Measurements from ENCODE around the gene CCDC107.
"Not testable (repeated sequence)": the region's sequence is repeated elsewhere in the genome, so short reads cannot be mapped to it uniquely, and the experiment has no call there.

Gene CCDC107

DNA sequence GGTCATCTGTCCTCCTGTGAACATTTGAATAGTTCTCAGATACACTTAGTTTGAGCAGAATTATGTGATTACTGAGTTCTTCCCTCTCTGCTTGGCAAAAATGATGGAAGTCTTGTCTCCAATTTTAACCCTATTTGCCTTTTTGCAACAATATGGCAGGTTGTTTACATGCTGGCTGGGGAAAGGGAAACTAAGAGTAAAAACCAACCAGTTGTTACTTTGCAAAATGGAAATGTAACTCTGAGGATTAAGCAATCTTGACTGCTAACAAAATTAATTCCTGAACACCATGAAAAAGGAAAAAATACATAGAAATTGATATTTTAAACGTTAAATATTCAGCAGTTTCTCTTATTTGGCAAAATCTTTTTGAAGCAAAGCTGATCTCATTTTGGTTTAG is 18.5 kb upstream of the CCDC107 start:
- Histone ChIP-seq H4K8ac (ENCODE audit: low read depth, low read length) (no peak overlapping the region), H3K23ac (ENCODE audit: low read length) (no peak overlapping the region), H2BK15ac (replicated peaks; ENCODE audit: low read depth) (no peak overlapping the region), H3K79me1 (ENCODE audit: low read length) (no peaks in the 10 kb centered on the region), H3K56ac (ENCODE audit: low read length) (no peak overlapping the region), H3K4ac (ENCODE audit: low read depth, low read length) (no peak overlapping the region), H2AK5ac (ENCODE audit: low read length) (no peak overlapping the region), H3K79me2 (ENCODE audit: control insufficient read depth, insufficient read depth, low read length) (no peaks in the 10 kb centered on the region), H2BK120ac (ENCODE audit: low read depth, low read length) (no peak overlapping the region), H3K4me1 (ENCODE audit: control insufficient read depth, low read depth, low read length) (no peaks in the 10 kb centered on the region), H3K4me3 (ENCODE audit: low read length) (no peak overlapping the region), H4K5ac (ENCODE audit: low read length) (no peak overlapping the region), H3K9ac (ENCODE audit: low read length) (no peak overlapping the region), H3K27me3 (ENCODE audit: insufficient read depth, low read length, poor library complexity) (no peaks in the 10 kb centered on the region), H3K18ac (ENCODE audit: low read length) (no peak overlapping the region), H3K27ac (ENCODE audit: low read depth, low read length) (no peak overlapping the region), H2BK5ac (ENCODE audit: low read length) (no peak overlapping the region), H3K4me2 (ENCODE audit: low read length) (no peak overlapping the region), H3K36me3 (ENCODE audit: control insufficient read depth, insufficient read depth, low read length) (no peaks in the 10 kb centered on the region)
- no CpG with 5 or more reads among the region's 1 CpG for WGBS (ENCODE audit: extremely low coverage, insufficient coverage, low lambda C conversion rate)
- no peak for DNase-seq

DNA sequence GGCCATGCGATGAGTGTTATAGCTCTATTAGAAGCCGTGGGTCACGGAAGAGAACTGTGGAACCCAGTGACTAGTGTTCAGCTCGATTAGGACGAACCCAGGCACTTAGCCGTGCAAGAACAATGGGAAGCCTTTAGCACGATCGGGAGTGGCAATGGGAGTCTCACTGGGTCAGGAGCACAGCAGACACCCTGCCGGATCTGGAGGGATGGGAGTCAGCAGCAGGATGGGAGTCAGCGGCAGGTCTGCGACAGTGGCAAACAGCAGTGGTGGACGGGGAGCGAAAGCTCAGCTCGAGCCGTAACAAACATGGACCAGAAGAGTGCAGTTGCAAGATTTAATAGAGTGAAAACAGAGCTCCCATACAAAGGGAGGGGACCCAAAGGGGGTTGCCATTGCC is 17.7 kb upstream of the CCDC107 start:
- not testable (repeated sequence) for H2BK15ac ChIP-seq (replicated peaks; ENCODE audit: low read depth); H2BK120ac ChIP-seq (ENCODE audit: low read depth, low read length); H2BK5ac ChIP-seq (ENCODE audit: low read length); H4K5ac ChIP-seq (ENCODE audit: low read length); H3K79me1 ChIP-seq (ENCODE audit: low read length); H3K27me3 ChIP-seq (ENCODE audit: insufficient read depth, low read length, poor library complexity); H3K9ac ChIP-seq (ENCODE audit: low read length); H3K4ac ChIP-seq (ENCODE audit: low read depth, low read length); H3K79me2 ChIP-seq (ENCODE audit: control insufficient read depth, insufficient read depth, low read length); H3K36me3 ChIP-seq (ENCODE audit: control insufficient read depth, insufficient read depth, low read length); DNase-seq; H2AK5ac ChIP-seq (ENCODE audit: low read length); H3K56ac ChIP-seq (ENCODE audit: low read length); H3K23ac ChIP-seq (ENCODE audit: low read length); H3K18ac ChIP-seq (ENCODE audit: low read length); H3K4me2 ChIP-seq (ENCODE audit: low read length); H3K4me3 ChIP-seq (ENCODE audit: low read length); H4K8ac ChIP-seq (ENCODE audit: low read depth, low read length); H3K4me1 ChIP-seq (ENCODE audit: control insufficient read depth, low read depth, low read length); H3K27ac ChIP-seq (ENCODE audit: low read depth, low read length)
- WGBS (ENCODE audit: extremely low coverage, insufficient coverage, low lambda C conversion rate) = no CpG with 5 or more reads among the region's 15 CpGs

DNA sequence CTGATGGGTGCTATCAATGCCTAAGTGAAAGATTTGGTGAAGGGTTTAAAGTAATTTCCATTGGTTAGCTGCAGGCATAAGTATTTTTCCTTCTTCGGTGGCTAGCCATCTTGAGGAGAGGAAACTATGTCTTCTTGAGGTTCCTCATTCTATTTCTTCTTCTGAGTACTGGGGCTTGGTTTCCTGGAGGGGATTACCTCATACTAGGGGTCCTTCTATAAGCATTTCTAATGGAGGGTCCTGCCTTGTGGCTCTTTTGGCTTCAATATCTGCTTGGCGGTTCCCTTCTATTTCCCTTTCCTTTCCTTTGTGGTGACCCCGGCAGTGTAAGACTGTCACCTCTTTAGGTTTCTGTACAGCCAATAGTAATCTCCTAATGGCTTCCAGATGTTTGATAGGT is 16.6 kb upstream of the CCDC107 start:
- not testable (repeated sequence) for H3K4me3 ChIP-seq (ENCODE audit: low read length); H4K5ac ChIP-seq (ENCODE audit: low read length); H4K8ac ChIP-seq (ENCODE audit: low read depth, low read length); H3K4me2 ChIP-seq (ENCODE audit: low read length); H2AK5ac ChIP-seq (ENCODE audit: low read length); H3K9ac ChIP-seq (ENCODE audit: low read length); H2BK5ac ChIP-seq (ENCODE audit: low read length); H3K18ac ChIP-seq (ENCODE audit: low read length); DNase-seq; H3K27me3 ChIP-seq (ENCODE audit: insufficient read depth, low read length, poor library complexity); H3K27ac ChIP-seq (ENCODE audit: low read depth, low read length); H3K79me2 ChIP-seq (ENCODE audit: control insufficient read depth, insufficient read depth, low read length); H3K4ac ChIP-seq (ENCODE audit: low read depth, low read length); H3K56ac ChIP-seq (ENCODE audit: low read length); H2BK15ac ChIP-seq (replicated peaks; ENCODE audit: low read depth); H3K23ac ChIP-seq (ENCODE audit: low read length); H3K4me1 ChIP-seq (ENCODE audit: control insufficient read depth, low read depth, low read length); H3K36me3 ChIP-seq (ENCODE audit: control insufficient read depth, insufficient read depth, low read length); H3K79me1 ChIP-seq (ENCODE audit: low read length); H2BK120ac ChIP-seq (ENCODE audit: low read depth, low read length)
- no CpG with 5 or more reads among the region's 3 CpGs for WGBS (ENCODE audit: extremely low coverage, insufficient coverage, low lambda C conversion rate)

DNA sequence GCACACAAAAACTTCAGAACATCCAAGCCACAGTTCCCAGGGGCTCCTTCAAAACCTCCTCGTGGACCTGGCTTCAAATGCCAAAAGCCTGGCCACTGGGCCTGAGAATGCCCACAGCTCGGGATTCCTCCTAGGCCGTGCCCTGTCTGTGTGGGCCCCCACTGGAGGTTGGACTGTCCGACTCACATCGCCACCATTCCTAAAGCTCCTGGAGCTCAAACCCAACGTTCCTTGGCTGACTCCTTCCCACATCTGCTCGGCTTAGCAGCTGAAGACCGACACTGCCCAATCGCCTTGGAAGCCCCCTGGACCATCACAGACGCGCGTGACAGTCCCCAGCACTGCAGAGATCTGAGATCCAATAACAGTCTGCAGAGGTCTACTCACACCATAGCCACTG is 15.0 kb upstream of the CCDC107 start:
- H3K4ac ChIP-seq (ENCODE audit: low read depth, low read length) = no peak overlapping the region
- no peak overlapping the region for H3K56ac ChIP-seq (ENCODE audit: low read length)
- no peak overlapping the region for H4K8ac ChIP-seq (ENCODE audit: low read depth, low read length)
- no peak overlapping the region for H3K23ac ChIP-seq (ENCODE audit: low read length)
- no peak overlapping the region for H2AK5ac ChIP-seq (ENCODE audit: low read length)
- H3K4me3 ChIP-seq (ENCODE audit: low read length) = no peak overlapping the region
- no peak overlapping the region for H3K27ac ChIP-seq (ENCODE audit: low read depth, low read length)
- H3K4me1 ChIP-seq (ENCODE audit: control insufficient read depth, low read depth, low read length) = no peaks in the 10 kb centered on the region
- H3K18ac ChIP-seq (ENCODE audit: low read length) = no peak overlapping the region
- H2BK5ac ChIP-seq (ENCODE audit: low read length) = no peak overlapping the region
- no peak for DNase-seq
- H4K5ac ChIP-seq (ENCODE audit: low read length) = no peak overlapping the region
- H3K4me2 ChIP-seq (ENCODE audit: low read length) = no peak overlapping the region
- no peak overlapping the region for H3K9ac ChIP-seq (ENCODE audit: low read length)
- no peaks in the 10 kb centered on the region for H3K79me1 ChIP-seq (ENCODE audit: low read length)
- H3K27me3 ChIP-seq (ENCODE audit: insufficient read depth, low read length, poor library complexity) = no peaks in the 10 kb centered on the region
- H2BK15ac ChIP-seq (replicated peaks; ENCODE audit: low read depth) = no peak overlapping the region
- H3K36me3 ChIP-seq (ENCODE audit: control insufficient read depth, insufficient read depth, low read length) = no peaks in the 10 kb centered on the region
- no peaks in the 10 kb centered on the region for H3K79me2 ChIP-seq (ENCODE audit: control insufficient read depth, insufficient read depth, low read length)
- H2BK120ac ChIP-seq (ENCODE audit: low read depth, low read length) = no peak overlapping the region
- WGBS (ENCODE audit: extremely low coverage, insufficient coverage, low lambda C conversion rate) = no CpG with 5 or more reads among the region's 12 CpGs

DNA sequence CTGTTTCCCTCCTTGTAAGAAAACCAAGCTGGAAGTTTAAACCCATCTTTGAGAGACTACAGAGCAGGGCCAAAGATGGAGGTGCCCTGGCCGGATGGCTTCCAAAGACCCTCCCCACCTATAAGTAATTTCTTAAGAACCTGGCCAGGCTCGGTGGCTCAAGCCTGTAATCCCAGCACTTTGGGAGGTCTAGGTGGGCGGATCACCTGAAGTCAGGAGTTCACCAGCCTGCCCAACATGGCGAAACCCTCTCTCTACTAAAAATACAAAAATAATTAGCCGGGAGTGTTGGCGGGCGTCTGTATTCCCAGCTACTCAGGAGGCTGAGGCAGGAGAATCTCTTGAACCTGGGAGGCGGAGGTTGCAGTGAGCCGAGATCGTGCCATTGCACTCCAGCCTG is 12.4 kb upstream of the CCDC107 start:
- not testable (repeated sequence) for H3K4me3 ChIP-seq (ENCODE audit: low read length); H2AK5ac ChIP-seq (ENCODE audit: low read length); DNase-seq; H3K4ac ChIP-seq (ENCODE audit: low read depth, low read length); H4K8ac ChIP-seq (ENCODE audit: low read depth, low read length); H3K79me2 ChIP-seq (ENCODE audit: control insufficient read depth, insufficient read depth, low read length); H3K36me3 ChIP-seq (ENCODE audit: control insufficient read depth, insufficient read depth, low read length); H2BK5ac ChIP-seq (ENCODE audit: low read length); H2BK120ac ChIP-seq (ENCODE audit: low read depth, low read length); H2BK15ac ChIP-seq (replicated peaks; ENCODE audit: low read depth); H3K23ac ChIP-seq (ENCODE audit: low read length); H4K5ac ChIP-seq (ENCODE audit: low read length); H3K27me3 ChIP-seq (ENCODE audit: insufficient read depth, low read length, poor library complexity); H3K79me1 ChIP-seq (ENCODE audit: low read length); H3K4me1 ChIP-seq (ENCODE audit: control insufficient read depth, low read depth, low read length)
- peak overlapping the region; percentile 52 for H3K18ac ChIP-seq (ENCODE audit: low read length)
- no CpG with 5 or more reads among the region's 10 CpGs for WGBS (ENCODE audit: extremely low coverage, insufficient coverage, low lambda C conversion rate)
- peak overlapping the region; percentile 92 for H3K56ac ChIP-seq (ENCODE audit: low read length)
- peak overlapping the region; percentile 42 for H3K4me2 ChIP-seq (ENCODE audit: low read length)
- H3K9ac ChIP-seq (ENCODE audit: low read length) = peak overlapping the region; percentile 70
- peak overlapping the region; percentile 72 for H3K27ac ChIP-seq (ENCODE audit: low read depth, low read length)

DNA sequence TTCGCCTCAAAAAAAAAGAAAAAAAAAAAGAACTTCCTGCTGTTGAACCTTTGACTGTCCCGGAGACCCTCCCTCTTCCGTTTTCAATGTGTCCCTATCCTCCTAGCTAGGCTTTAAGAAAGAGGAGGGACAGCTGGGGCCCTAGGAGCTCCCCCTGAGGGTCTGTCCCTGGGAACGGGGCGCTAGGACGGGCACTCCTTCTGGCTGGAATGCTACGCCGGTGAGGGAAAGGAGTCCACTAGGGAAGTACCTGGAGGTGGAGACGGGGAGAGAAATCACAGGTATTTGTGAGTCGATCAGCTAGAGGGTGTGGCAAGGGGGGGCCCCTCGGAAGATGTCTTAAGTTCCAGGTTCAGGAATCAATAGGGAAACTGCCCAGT is 11.9 kb upstream of the CCDC107 start:
- Histone ChIP-seq H3K4me2 (ENCODE audit: low read length) (peak overlapping the region; percentile 42), H2BK5ac (ENCODE audit: low read length) (no peak overlapping the region), H2BK120ac (ENCODE audit: low read depth, low read length) (no peak overlapping the region), H3K36me3 (ENCODE audit: control insufficient read depth, insufficient read depth, low read length) (no peaks in the 10 kb centered on the region), H3K79me2 (ENCODE audit: control insufficient read depth, insufficient read depth, low read length) (no peaks in the 10 kb centered on the region), H3K79me1 (ENCODE audit: low read length) (no peaks in the 10 kb centered on the region), H3K9ac (ENCODE audit: low read length) (peak overlapping the region; percentile 70), H3K56ac (ENCODE audit: low read length) (peak overlapping the region; percentile 92), H3K27me3 (ENCODE audit: insufficient read depth, low read length, poor library complexity) (no peaks in the 10 kb centered on the region), H3K27ac (ENCODE audit: low read depth, low read length) (peak overlapping the region; percentile 72), H3K23ac (ENCODE audit: low read length) (no peak overlapping the region), H3K4me1 (ENCODE audit: control insufficient read depth, low read depth, low read length) (no peaks in the 10 kb centered on the region), H2AK5ac (ENCODE audit: low read length) (no peak overlapping the region), H3K4me3 (ENCODE audit: low read length) (peak overlapping the region; percentile 85), H3K4ac (ENCODE audit: low read depth, low read length) (no peak overlapping the region), H4K5ac (ENCODE audit: low read length) (no peak overlapping the region), H2BK15ac (replicated peaks; ENCODE audit: low read depth) (no peak overlapping the region), H3K18ac (ENCODE audit: low read length) (peak overlapping the region; percentile 52), H4K8ac (ENCODE audit: low read depth, low read length) (no peak overlapping the region)
- DNase-seq = peak; percentile 92
- WGBS (ENCODE audit: extremely low coverage, insufficient coverage, low lambda C conversion rate) = no CpG with 5 or more reads among the region's 11 CpGs
